GM19193 (cell line): ENCODE results near the gene ASS1.

Experiments
- POLR2A ChIP-seq: IDR thresholded peaks from 4 replicates; pipeline ENCODE4 v1.6.1; 2011; ENCODE audit not compliant: insufficient read depth, insufficient read length; ENCODE audit errors: extremely low read depth

The ASS1 gene

DNA sequence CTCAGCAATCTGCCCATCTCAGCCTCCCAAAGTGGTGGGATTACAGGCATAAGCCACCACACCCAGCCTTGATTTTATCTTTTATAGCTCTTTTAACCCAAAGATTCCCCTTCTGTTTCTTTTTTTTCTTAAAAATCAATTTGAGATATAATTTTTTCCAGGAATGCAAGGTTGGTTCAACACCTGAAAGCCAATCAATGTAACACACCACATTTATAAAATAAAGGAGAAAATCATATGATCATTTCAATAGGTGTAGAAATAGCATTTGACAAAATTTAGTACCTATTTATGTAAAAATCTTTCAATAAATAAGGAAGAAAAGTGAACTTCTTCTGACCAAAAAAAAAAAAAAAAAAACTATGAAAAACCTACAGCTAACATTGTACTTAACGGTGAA, 3.7 kb upstream of the ASS1 start:
- no peak for TF ChIP-seq POLR2A

DNA sequence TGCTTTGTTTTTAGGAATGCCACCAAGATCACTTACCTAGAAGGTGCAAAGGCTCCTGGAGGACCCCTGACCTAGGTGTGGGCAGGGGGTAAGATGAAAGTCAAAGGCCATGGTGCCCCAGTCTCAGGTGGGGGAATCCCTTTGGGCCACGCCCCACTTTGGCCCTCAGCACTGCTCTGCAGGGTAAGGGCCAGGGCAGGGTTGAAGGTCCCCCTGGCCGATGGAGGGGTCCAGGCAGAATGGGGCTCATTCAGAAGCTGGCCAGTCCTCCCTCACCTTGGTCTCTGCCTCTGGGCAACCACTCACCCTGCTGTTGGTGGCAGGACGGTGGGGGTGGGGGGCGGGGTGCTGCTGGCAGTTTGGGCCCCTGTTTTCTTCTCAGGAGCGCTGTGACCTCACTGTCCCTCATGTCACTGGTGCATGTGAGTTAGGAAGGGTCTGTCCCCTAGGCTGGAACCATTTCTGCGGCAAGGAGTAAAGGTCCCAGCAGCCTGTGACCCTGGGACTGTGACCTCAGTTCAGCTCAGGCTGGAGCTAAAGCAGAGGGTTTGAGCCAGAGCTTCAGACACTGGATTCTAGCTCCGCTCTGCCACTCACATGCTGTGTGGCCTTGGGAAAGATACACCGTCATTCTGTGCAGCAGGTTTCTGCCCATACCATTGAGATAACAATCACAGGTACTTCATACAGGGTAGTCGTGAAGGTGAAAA, 1.9 kb upstream of the ASS1 start:
- TF ChIP-seq POLR2A = no peak

DNA sequence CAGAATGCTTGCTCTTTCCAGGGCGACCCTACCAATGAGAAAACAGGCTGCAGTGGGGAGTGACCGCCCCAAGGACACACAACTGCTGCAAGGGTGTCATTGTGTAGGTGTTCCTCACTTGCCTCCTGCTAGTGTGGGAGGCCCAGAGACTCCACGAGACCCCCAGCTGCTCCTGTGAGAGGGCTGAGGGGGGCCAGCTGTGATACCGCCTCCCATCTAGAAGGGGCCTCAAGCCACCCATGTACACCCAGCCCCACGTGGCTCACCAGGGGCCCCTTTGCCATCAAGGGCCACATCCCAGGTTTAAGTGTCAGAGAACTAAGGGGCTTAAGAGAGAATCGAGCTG, 1.3 kb upstream of the ASS1 start:
- no peak for TF ChIP-seq POLR2A

DNA sequence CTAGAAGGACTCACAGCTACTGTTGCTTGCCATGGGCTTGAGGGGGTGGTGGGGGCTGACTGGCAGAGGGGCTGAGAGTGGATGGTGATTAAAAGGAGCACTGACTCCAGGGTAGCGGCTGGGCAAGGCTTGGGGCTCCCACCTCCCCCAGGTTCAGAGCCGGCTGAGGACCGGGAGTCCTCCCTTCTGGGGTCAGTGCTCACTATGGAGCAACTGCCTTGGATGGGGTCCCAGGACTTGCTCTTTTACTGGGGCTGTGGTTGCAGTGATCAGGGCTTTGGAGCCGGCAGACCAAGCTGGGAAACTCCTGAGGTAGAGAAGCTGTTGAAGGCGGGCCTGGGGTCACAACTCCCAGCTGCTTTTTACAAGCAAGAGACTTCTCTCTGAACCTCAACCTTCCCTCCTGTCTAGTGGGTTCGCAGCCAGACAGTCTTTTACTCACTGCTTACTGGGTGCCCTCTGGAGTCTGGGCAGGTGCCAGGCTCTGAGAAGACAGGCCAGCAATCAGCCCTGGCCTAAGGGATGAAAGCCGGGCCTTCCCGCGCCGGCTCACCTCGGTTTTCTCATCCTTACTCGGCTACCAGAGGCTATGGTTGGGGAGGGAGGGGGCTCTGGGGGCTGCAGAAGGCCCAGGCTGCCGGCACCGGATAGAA, 795 bp upstream of the ASS1 start:
- TF ChIP-seq POLR2A = no peak

DNA sequence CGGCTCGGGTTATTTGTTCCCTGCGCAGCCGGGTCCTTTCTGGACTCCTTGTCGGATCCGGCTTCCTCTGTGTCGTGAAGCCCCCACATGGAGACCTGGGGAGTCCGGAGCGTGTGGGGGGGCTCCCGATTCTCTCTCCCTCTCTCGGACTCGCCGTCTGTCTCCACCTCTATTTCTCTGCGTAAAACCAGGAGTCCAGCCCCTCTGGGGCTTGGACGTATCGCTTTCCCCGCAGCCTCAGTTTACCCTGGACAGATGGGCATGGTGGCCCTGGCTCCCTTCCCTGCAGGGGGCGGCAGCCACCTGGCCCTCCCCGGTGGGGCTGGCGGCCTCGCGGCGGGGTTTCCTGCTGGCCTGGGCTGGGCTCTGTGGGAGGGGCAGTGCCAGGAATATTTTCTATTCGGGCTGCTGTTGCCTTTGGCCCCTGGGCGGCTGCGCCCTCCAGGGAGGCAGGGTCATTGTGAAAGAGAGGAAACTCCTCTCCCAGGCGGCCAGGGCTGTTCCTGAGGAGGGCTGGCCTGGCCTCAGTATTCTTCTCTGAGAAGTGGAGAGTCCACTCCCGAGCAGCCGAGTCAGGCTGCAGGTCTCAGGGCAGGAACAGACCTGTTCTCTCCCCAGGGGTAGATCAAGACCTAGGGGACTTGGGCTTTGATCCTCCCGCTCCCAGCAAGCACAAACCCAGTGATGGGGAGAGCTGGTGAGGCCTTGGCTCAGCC, 665 bp downstream of the ASS1 start:
- TF ChIP-seq POLR2A = no peak

DNA sequence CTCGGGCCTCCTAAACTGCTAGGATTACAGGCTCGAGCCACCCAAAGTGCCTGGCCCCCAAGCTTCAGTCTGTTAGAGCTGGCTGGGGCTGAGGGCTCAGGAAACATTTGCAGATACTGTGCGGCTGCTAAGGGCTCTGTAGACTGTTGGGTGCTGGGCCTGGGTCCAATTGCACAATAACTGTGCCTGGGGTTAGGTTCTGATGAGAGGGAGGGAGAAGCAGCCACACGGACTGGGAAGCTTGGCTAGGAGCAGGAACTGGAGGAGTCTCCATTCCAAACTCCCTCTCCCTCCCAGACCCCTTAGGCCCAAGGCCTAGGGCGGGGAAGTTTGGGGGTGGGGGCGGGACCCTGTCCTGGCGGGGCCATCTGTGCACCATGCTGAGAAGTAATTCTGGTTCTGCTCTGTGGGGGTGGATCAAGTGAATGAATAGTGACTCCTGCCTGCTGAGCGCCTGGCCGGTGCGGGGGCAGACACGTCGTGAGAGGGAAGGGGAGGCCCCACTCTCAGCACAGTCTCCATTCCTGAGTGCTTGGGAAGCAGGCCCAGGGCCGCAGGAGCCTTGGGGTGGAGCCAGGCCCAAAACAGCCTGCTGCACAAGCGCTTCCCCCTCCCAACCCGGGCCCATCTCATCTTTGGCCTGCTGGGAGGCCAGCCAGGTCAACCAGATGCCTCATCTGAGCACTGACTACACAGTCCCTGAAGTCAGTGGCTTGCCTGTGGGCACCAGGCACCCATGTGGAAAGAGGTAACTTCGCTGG, 1.5 kb downstream of the ASS1 start:
- no peak for TF ChIP-seq POLR2A

DNA sequence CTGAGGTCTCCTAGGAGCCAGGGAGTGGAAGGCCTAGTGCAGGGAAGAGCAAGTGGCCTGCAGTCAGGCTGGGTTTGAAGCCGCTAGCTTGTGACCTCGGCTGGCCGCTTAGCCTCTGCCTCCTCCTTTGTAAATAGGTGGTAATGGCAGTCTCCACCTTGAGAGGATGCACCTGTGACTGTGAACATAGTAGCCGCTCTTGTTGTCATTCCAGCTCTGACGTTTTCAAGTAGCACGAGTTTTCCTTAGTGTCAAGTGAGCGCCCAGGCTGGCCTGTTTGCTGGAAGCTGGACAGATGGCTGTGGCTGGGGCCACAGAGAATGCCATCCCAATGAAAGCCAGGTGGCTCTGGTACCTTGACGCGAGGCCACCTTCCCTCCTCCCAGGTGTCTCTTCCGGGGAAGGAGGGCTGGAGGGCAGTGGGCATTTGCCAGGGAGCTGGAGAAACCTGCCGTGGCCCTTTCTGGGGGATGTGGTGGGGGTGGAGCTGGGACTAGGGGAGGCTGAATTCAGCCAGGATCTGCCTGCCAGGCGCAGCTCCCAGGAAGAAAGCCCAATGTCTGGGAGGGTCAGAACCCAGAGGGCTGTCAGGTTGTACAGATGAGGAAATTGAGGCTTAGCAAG, 2.5 kb downstream of the ASS1 start:
- no peak for TF ChIP-seq POLR2A

DNA sequence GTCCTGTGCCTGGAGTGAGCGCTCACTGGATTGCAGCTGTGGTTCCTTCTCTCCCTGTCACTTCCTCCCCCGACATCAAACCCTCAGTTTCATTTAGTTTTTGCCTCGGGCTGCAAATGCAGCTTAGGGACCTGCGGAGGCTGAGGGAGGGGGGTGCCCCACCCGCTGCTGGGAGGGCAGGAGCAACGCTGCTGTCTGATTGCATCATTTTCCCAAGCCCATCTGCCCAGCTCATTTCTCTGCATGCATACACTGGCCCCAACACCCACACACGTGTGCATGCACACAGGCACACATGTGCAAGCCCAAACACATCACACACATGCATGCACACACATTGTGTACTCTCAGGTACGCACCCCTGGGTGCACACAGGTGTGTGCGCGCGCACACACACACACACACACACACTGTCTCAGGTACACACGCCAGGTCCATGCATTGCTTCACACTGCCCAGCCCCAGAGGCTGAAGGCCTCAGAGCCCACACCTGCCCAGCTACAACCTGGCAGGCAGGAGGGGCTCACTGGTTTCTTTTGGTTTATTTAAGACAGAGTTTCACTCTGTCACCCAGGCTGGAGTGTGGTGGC, 3.4 kb downstream of the ASS1 start:
- TF ChIP-seq POLR2A = no peak

DNA sequence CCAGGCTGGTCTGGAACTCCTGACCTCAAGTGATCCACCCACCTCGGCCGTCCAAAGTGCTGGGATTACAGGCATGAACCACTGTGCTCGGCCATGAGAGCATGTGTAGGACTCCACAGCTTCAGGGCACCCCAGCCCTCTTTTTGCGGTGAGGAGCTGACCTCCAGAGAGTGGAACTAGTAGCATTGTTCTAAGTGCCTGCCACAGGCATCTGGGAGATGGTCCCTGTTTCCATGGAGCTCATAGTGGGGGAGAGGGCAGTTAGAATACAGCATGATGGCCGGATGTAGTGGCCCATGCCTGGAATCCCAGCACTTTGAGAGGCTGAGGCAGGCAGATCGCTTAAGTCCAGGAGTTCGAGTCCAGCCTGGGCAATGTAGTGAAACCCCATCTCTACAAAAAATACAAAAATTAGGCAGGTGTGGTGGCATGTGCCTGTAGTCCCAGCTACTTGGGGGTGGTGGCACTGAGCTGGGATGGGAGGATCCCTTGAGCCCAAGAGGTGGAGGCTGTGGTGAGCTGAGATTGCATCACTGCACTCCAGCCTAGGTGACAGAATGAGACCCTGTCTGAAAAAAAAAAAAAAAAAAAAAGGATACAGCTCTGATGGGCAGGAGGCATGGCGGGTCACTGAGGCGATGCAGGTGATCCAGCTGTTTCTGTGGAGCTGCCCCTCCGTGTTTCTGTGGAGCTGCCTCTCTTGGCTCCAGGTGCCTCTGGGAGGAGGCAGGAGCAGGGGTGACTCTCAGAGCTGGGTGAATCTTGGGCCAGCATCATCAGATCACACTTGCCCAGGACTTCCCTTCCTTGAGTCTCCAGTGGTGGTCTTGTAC, 4.2 kb downstream of the ASS1 start:
- no peak for TF ChIP-seq POLR2A

DNA sequence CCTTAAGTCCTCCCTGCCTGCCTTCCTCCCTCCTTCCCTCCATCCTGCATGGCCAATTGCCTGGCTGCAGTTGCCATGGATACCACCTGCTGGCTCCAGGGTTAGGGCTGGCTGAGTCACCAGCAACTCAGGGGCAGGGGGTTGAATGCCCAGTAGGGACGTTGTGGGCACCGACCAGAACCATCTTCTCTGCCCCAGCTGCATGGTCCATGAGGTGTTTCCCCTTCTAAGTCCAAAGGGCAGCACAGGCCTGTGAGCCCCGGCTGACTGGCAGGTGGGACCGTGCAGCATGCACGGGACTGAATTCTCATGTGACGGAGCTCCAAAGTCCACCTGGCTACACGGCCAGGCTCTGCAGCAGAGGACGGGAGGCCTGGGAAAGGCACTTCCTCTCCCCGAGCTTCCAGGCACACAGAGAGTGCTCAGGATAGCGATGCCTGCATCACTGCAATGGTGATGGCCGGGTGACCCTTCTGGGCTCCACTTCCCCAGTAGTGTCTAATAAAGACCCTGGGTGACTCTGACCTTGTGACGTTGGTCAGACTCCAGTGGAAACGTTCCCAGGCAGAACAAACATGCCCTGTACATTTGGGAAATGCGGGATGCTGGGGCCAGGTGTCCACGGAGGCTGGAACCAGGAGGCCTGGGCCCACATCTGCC, 5.7 kb downstream of the ASS1 start:
- TF ChIP-seq POLR2A = no peak

DNA sequence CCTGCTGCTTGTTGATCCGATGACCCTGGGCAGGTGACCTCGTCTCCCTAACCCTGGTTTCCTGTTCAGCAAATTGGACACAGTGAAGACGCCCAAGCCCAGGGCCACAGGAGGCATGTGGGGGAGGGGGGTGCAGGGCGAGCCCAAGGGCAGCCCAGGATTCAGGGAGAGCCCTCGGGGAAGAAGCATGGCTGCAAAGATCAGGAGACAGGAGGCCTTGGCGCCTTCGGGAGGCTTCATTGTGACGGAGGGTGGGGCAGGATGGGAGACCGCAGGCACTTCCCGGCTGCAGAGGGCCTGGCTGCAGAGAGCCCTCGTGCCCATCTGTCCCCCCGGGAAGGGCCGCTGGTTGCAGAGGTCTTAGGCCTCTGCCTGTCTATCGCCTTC, 6.2 kb downstream of the ASS1 start:
- no peak for TF ChIP-seq POLR2A

DNA sequence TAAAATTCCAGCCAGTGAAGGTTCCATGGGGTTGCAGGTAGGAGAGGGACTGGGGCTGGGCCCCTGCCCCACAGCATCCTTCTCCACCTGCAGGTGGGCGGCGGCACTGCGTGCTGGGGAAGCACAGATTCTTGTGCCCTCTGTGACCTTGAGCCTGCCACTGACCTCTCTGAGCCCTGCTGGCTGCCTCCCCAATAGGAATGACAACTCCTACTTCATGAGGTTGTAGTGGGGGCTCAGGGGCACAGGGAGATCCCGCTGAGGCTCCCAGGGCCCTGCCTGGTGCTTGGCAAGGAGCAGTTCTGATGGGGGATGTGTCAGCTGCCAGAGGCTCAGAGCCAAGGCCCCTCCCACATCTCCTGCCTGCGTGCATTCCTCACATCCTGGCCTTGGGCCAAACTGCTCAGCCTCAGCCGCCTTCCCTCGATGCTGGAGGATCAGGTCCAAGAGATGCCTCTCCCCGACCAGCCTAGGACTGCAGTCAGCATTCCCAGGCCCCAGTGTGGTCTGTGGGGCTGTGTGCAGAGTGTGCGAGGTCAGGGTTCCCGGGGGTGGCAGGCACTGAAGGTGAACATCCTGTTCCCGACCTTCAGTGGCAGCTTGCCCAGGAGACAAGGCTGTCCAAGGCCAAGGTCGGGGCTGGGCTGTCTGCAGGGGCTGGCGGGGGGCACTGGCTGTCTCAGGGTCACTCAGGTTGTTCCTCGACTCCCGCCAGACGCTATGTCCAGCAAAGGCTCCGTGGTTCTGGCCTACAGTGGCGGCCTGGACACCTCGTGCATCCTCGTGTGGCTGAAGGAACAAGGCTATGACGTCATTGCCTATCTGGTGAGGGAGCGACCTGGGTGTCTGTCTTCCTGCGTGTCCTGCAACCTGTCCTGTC, 7.0 kb downstream of the ASS1 start:
- no peak for TF ChIP-seq POLR2A

DNA sequence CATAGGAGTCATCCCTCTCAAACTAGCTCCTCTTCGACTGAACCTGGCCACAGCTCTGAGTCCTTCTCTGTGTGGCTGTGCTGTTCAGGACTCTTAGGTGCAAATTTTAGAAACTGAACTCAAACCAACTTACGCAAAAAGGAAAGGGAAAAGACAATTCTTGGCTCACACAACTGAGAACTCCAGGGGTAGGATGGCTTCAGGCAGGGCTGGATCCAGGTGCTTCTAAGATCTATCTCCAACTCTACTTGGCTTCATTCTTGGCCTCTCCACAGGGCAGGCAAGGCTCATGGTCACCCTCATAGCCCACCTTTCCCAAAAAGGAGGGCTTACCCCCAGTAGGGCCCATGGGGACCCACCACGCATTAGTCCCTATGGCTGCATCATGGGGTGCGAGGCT, 8.1 kb downstream of the ASS1 start:
- TF ChIP-seq POLR2A = no peak

DNA sequence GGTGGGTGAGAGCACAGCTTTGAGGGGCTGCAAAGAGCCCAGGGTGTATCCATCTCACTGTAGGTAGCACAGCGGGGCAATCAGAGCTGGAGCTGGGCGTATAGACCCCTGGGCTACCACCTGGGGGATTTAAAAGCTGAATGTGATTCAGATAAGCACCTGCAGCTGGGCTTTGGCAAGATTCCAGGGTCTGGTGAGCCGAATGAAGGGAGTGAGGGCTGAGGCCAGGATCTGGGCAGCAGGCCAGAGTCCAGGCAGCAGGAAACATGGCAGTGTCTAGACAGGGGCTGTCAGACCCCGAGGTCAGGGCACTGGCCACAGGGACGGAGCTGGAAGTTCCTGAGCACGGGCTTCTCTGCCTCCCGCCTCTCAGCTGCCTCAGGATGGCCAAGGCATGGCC, 8.7 kb downstream of the ASS1 start:
- TF ChIP-seq POLR2A = no peak
